H1 (cell line): ENCODE data around the gene FAM181A. TPM values are rescaled to one million over a fixed set of nuclear protein-coding genes. Genes with fewer than 3 reads are reported as not detected.

Experiments
- CTCF ChIA-PET: fragments of 300-600 bp; sonication (Branson Sonifier 250); formaldehyde crosslinking; loops from one replicate; lab custom pipeline; 2021; ENCODE audit not compliant: partially characterized antibody; lab: Charles Lee
- POLR2A ChIA-PET: fragments of 300-600 bp; sonication (Branson Sonifier 250); formaldehyde crosslinking; loops from one replicate; lab custom pipeline; 2021; ENCODE audit warnings: inconsistent platforms; ENCODE audit not compliant: partially characterized antibody; lab: Charles Lee
- DNase-seq, 2 experiments: peaks; one replicate each; pipeline versions ENCODE4 v3.0.0 to v3.0.0-alpha.2; 2010 to 2022; ENCODE audit warnings: low spot score in 2 of 2, low read depth in 1 of 2, mixed read lengths in 1 of 2
- FAIRE-seq: peaks from 2 replicates; lab custom pipeline; 2011; peaks lifted over from hg19 to GRCh38; lab: Jason Lieb, UNC
- H2AFZ ChIP-seq: 2 replicates; pipeline ENCODE4 v1.8.1; 2012; ENCODE audit warnings: low read length, inconsistent platforms
- H2AK5ac ChIP-seq: 2 replicates; pipeline ENCODE4 v1.6.1; 2013; ENCODE audit warnings: low read depth, low read length
- H2BK120ac ChIP-seq: replicated peaks from 2 replicates; pipeline ENCODE3; 2013; ENCODE audit warnings: low read depth, low read length, inconsistent platforms
- H2BK12ac ChIP-seq: 2 replicates; pipeline ENCODE4 v1.6.1; 2013; ENCODE audit warnings: low read depth, low read length
- H2BK15ac ChIP-seq: 2 replicates; pipeline ENCODE4 v1.6.1; 2013; ENCODE audit warnings: low read length
- H2BK20ac ChIP-seq: 2 replicates; pipeline ENCODE4 v1.6.1; 2013; ENCODE audit warnings: low read length
- H2BK5ac ChIP-seq: 2 replicates; pipeline ENCODE4 v1.6.1; 2013; ENCODE audit warnings: low read depth, low read length
- H3K14ac ChIP-seq: 2 replicates; pipeline ENCODE4 v1.6.1; 2013; ENCODE audit warnings: inconsistent platforms; ENCODE audit not compliant: insufficient read length
- H3K18ac ChIP-seq: 2 replicates; pipeline ENCODE4 v1.6.1; 2013; ENCODE audit warnings: low read length; ENCODE audit errors: extremely low read depth
- H3K23ac ChIP-seq: 2 replicates; pipeline ENCODE4 v1.6.1; 2013; ENCODE audit warnings: inconsistent platforms; ENCODE audit not compliant: insufficient read length
- H3K23me2 ChIP-seq: 2 replicates; pipeline ENCODE4 v1.6.1; 2013; ENCODE audit warnings: low read depth, low read length
- H3K27ac ChIP-seq: 2 replicates; pipeline ENCODE4 v1.6.1; 2011; ENCODE audit warnings: low read depth, low read length, inconsistent platforms
- H3K27me3 ChIP-seq, 4 experiments: replicated peaks in 1 of 4; 1 replicate in 1 of 4; 2 replicates in 3 of 4; pipeline versions ENCODE4 v1.6.1 to v1.8.1; 2011 to 2013; ENCODE audit warnings: low read length in 3 of 4, mild to moderate bottlenecking in 3 of 4, inconsistent platforms in 2 of 4, mixed read lengths in 2 of 4, moderate library complexity in 1 of 4; ENCODE audit not compliant: control insufficient read depth in 3 of 4, insufficient read depth in 3 of 4; ENCODE audit errors: extremely low read depth in 1 of 4
- H3K36me3 ChIP-seq, 4 experiments: 2 replicates each; pipeline versions ENCODE4 v1.6.1 to v1.8.1; 2011 to 2013; ENCODE audit warnings: mild to moderate bottlenecking in 4 of 4, low read length in 3 of 4, moderate library complexity in 2 of 4, control low read depth in 1 of 4, inconsistent platforms in 1 of 4; ENCODE audit not compliant: insufficient read depth in 4 of 4, control insufficient read depth in 2 of 4
- H3K4ac ChIP-seq: replicated peaks from 2 replicates; pipeline ENCODE3; 2013; ENCODE audit warnings: low read length, low read depth, mixed read lengths, inconsistent platforms; ENCODE audit not compliant: insufficient read length
- H3K4me1 ChIP-seq, 4 experiments: replicated peaks in 1 of 4; 1 replicate in 1 of 4; 2 replicates in 3 of 4; pipeline versions ENCODE4 v1.6.1 to v1.8.1; 2011 to 2013; ENCODE audit warnings: low read length in 3 of 4, inconsistent platforms in 2 of 4, mixed read lengths in 1 of 4; ENCODE audit not compliant: insufficient read depth in 4 of 4, control insufficient read depth in 3 of 4
- H3K4me2 ChIP-seq, 2 experiments: 2 replicates each; pipeline versions ENCODE4 v1.6.1 to v1.8.1; 2011 to 2013; ENCODE audit warnings: low read depth in 2 of 2, low read length in 2 of 2, control low read depth in 1 of 2, inconsistent platforms in 1 of 2, mild to moderate bottlenecking in 1 of 2; ENCODE audit not compliant: insufficient read depth in 1 of 2
- H3K4me3 ChIP-seq, 4 experiments: fragments of 200-600, 300-600 bp in 1 of 4; sonication (generic), shearing (Covaris generic), sonication (Bioruptor Twin) in 1 of 4; 2 replicates each; pipeline versions ENCODE4 v1.5.1 to v1.8.1; 2011 to 2016; ENCODE audit warnings: low read length in 4 of 4, low read depth in 3 of 4, control low read depth in 2 of 4, inconsistent platforms in 2 of 4, mild to moderate bottlenecking in 2 of 4, mixed read lengths in 1 of 4, moderate library complexity in 1 of 4; ENCODE audit not compliant: insufficient read depth in 2 of 4; ENCODE audit errors: extremely low read depth in 1 of 4
- H3K56ac ChIP-seq: replicated peaks from 2 replicates; pipeline ENCODE3; 2013; ENCODE audit warnings: low read depth, mild to moderate bottlenecking, mixed read lengths, low read length, inconsistent platforms; ENCODE audit not compliant: insufficient read length
- H3K79me1 ChIP-seq: 2 replicates; pipeline ENCODE4 v1.6.1; 2013; ENCODE audit warnings: low read depth, low read length, control low read depth
- H3K79me2 ChIP-seq, 2 experiments: 2 replicates each; pipeline versions ENCODE4 v1.6.1 to v1.8.1; 2012 to 2013; ENCODE audit warnings: low read length in 2 of 2, mild to moderate bottlenecking in 2 of 2, inconsistent platforms in 1 of 2; ENCODE audit not compliant: insufficient read depth in 2 of 2, control insufficient read depth in 1 of 2
- H3K9ac ChIP-seq, 4 experiments: replicated peaks in 1 of 4; 1 replicate in 1 of 4; 2 replicates in 3 of 4; pipeline versions ENCODE4 v1.6.1 to v1.8.1; 2011 to 2013; ENCODE audit warnings: low read depth in 3 of 4, low read length in 3 of 4, control low read depth in 2 of 4, mild to moderate bottlenecking in 2 of 4, moderate library complexity in 2 of 4, inconsistent platforms in 1 of 4; ENCODE audit errors: extremely low read depth in 1 of 4
- H3K9me3 ChIP-seq, 2 experiments: 2 replicates each; pipeline versions ENCODE4 v1.6.1 to v1.8.1; 2012 to 2013; ENCODE audit warnings: mild to moderate bottlenecking in 2 of 2, moderate library complexity in 2 of 2, control low read depth in 1 of 2, inconsistent platforms in 1 of 2, low read depth in 1 of 2, low read length in 1 of 2, mixed read lengths in 1 of 2; ENCODE audit not compliant: insufficient read depth in 2 of 2
- H4K20me1 ChIP-seq, 2 experiments: replicated peaks in 1 of 2; 2 replicates each; pipeline versions ENCODE3 to v1.8.1; 2011 to 2013; ENCODE audit warnings: inconsistent platforms in 2 of 2, low read length in 2 of 2, mild to moderate bottlenecking in 1 of 2; ENCODE audit not compliant: insufficient read depth in 2 of 2, control insufficient read depth in 1 of 2
- H4K5ac ChIP-seq: 2 replicates; pipeline ENCODE4 v1.6.1; 2013; ENCODE audit warnings: low read length, low read depth, mixed read lengths, inconsistent platforms; ENCODE audit not compliant: insufficient read length
- H4K8ac ChIP-seq: 2 replicates; pipeline ENCODE4 v1.8.0; 2013; ENCODE audit warnings: mild to moderate bottlenecking, moderate library complexity, low read length, inconsistent platforms; ENCODE audit not compliant: insufficient read depth; ENCODE audit errors: extremely low read depth
- H4K91ac ChIP-seq: replicated peaks from 2 replicates; pipeline ENCODE3; 2013; ENCODE audit warnings: low read length, mixed read lengths, inconsistent platforms; ENCODE audit not compliant: insufficient read length
- FOSL1 ChIP-seq: IDR thresholded peaks from 2 replicates; pipeline ENCODE4 v1.6.1; 2011; ENCODE audit warnings: mild to moderate bottlenecking, low read depth, low read length, moderate library complexity; ENCODE audit not compliant: insufficient read depth
- HDAC2 ChIP-seq, 2 experiments: fragments of 300-600 bp in 1 of 2; sonication (generic) in 1 of 2; IDR thresholded peaks; 2 replicates each; pipeline ENCODE4 v1.6.1; 2011 to 2012; ENCODE audit warnings: low read depth in 2 of 2, low read length in 2 of 2, mild to moderate bottlenecking in 2 of 2, moderate library complexity in 2 of 2, borderline replicate concordance in 1 of 2, inconsistent platforms in 1 of 2
- WGBS, 2 experiments: shearing (Covaris generic) in 1 of 2; methylation state at CpG; one replicate each; pipeline versions ENCODE4 v1.1.6 to v1.1.7; 2013 to 2015; ENCODE audit warnings: low lambda C conversion rate in 2 of 2, mixed read lengths in 2 of 2, inconsistent platforms in 1 of 2, low coverage in 1 of 2, missing lambda C conversion rate in 1 of 2; ENCODE audit not compliant: insufficient replicate concordance in 2 of 2, insufficient coverage in 1 of 2, insufficient read length in 1 of 2; ENCODE audit errors: extremely low coverage in 1 of 2, missing lambda C conversion rate in 1 of 2; 5-methylcytosine and 5-hydroxymethylcytosine counted together
- polyA plus RNA-seq, 7 experiments: library from polyadenylated mRNA; depleted of rRNA in 3 of 7; stranded (reverse) in 5 of 7; unstranded in 2 of 7; fragments of >200 nt in 5 of 7; fragments of 200-250 nt in 2 of 7; gene quantifications; 1 replicate in 5 of 7; 2 replicates in 1 of 7; 4 replicates in 1 of 7; pipeline versions ENCODE4 v1.2.1 to v1.2.3, GENCODE V29; 2011 to 2013; ENCODE audit warnings: missing spikeins in 2 of 7, mixed read lengths in 2 of 7
- total RNA-seq: library from RNA; stranded (reverse); fragmentation: NEBNext Ultra II Directional; extraction: Animal tissue kit (Norgen Biotek cat#: 25700); gene quantifications from 2 replicates; pipeline ENCODE4 v1.2.1, GENCODE V29; 2021

Gene FAM181A
- total and polyA plus RNA-seq, 2 of the 8 experiments (the other 6 are each of a cell fraction or from before 2014, with no cell fraction given), result not detected

DNA sequence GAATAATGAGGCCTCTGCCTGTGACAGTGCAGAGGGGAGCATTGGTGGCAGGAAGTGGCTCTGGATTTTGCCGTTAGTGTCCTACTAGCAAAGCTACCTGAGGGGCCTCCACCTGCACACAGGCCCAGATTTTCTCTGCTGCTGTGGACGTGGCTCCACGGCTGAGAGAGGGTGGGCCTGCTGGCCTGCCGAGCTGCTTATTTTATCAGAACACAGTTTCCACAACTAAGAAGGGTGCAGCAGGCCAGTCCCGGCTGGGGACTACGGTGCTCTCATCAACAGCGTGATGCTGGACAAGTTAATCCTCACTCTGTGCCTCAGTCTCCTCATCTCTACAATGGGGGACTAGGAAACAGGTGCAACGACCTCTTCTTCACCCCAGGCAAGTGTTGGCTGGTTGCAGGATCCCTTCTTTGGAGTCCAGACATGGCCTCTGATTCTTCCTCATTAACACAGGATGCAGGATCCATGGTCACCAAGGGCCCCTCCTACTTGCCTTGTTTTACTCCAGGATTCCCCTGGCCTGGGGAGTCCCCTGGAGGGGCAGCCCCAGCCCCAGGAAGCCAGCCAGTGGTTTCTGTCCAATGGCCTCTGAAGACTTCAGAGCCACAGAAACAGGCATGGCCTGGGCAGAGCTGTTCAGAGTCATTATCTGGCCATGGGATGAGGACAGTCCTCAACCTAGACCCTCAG lies 3.3 kb downstream of the FAM181A start:
- no peak overlapping the region for H3K4ac ChIP-seq
- no peak overlapping the region for H3K23ac ChIP-seq
- no peak for TF ChIP-seq HDAC2 (IDR thresholded peaks at IDR 0.05; ENCODE audit: borderline replicate concordance in 1 of 2, low read depth in 2 of 2, low read length in 2 of 2)
- TF ChIP-seq FOSL1, result no peak
- DNase-seq (no peak), FAIRE-seq (no peak)
- no peaks in the 10 kb centered on the region for H4K20me1 ChIP-seq
- H3K36me3 ChIP-seq, result no peaks in the 10 kb centered on the region
- H2BK15ac ChIP-seq, result no peak overlapping the region
- ChIA-PET CTCF (interaction anchor here (1.0 to 1.9 kb wide), 5 partner anchors 10 to 106 kb away, joined by 3 to 9 read pairs (median 6); no protein-coding TSS in a partner anchor), POLR2A (no interaction called here)
- H3K23me2 ChIP-seq, result no peaks in the 10 kb centered on the region
- H3K4me2 ChIP-seq, result no peak overlapping the region
- no peaks in the 10 kb centered on the region for H3K9me3 ChIP-seq
- H2BK20ac ChIP-seq, result no peak overlapping the region
- H2BK12ac ChIP-seq, result no peak overlapping the region
- H3K4me3 ChIP-seq, result no peak overlapping the region
- H3K27ac ChIP-seq, result no peak overlapping the region
- no peak overlapping the region for H2AK5ac ChIP-seq
- H4K8ac ChIP-seq, result no peak overlapping the region
- no peak overlapping the region for H2BK120ac ChIP-seq
- no peak overlapping the region for H3K18ac ChIP-seq
- 86% methylated on average over 8 of the region's 8 CpGs; no CpG with 5 or more reads in 1 of the 2 experiments for WGBS, 2 experiments
- peaks cover 0 to 5% (median 0%) of the 10 kb centered on the region in 4 experiments; a peak in 1 of 7 replicates for H3K4me1 ChIP-seq
- no peak overlapping the region for H3K14ac ChIP-seq
- H2BK5ac ChIP-seq, result no peak overlapping the region
- H3K9ac ChIP-seq, result no peak overlapping the region
- H3K56ac ChIP-seq, result no peak overlapping the region
- no peaks in the 10 kb centered on the region for H3K27me3 ChIP-seq
- no peak overlapping the region for H2AFZ ChIP-seq
- H3K79me1 ChIP-seq, result no peaks in the 10 kb centered on the region
- no peaks in the 10 kb centered on the region for H3K79me2 ChIP-seq
- H4K5ac ChIP-seq, result no peak overlapping the region
- no peak overlapping the region for H4K91ac ChIP-seq
